Measurements from ENCODE around the gene CNIH3. TPM values are rescaled to one million over a fixed set of nuclear protein-coding genes. Genes with fewer than 3 reads are reported as not detected.

The CNIH3 gene
- total RNA-seq, 1 donor from 2014 or later: 4.2 TPM

- no peaks in the 10 kb centered on the region for H3K36me3 Mint-ChIP-seq (ENCODE audit: unreplicated experiment)
- H3K27ac Mint-ChIP-seq (ENCODE audit: unreplicated experiment): no peak overlapping the region
- no peaks in the 10 kb centered on the region for H3K4me1 Mint-ChIP-seq (ENCODE audit: unreplicated experiment)
- no peak overlapping the region for H3K4me3 Mint-ChIP-seq (ENCODE audit: unreplicated experiment)
- DNase-seq (ENCODE audit: extremely low spot score, unreplicated experiment): no peak
- no peaks in the 10 kb centered on the region for H3K9me3 Mint-ChIP-seq (ENCODE audit: unreplicated experiment)
- peaks cover 17% of the 10 kb centered on the region for H3K27me3 Mint-ChIP-seq (ENCODE audit: unreplicated experiment)
- no peak for TF ChIP-seq CTCF (IDR thresholded peaks at IDR 0.05)
Observed at GRCh38 chr1:224650290-224650689, 34.2 kb downstream of the CNIH3 start.

- peaks cover 23% of the 10 kb centered on the region for H3K27me3 Mint-ChIP-seq (ENCODE audit: unreplicated experiment)
- H3K27ac Mint-ChIP-seq (ENCODE audit: unreplicated experiment): no peak overlapping the region
- TF ChIP-seq CTCF (IDR thresholded peaks at IDR 0.05): no peak
- H3K4me1 Mint-ChIP-seq (ENCODE audit: unreplicated experiment): no peaks in the 10 kb centered on the region
- H3K4me3 Mint-ChIP-seq (ENCODE audit: unreplicated experiment): no peak overlapping the region
- no peaks in the 10 kb centered on the region for H3K36me3 Mint-ChIP-seq (ENCODE audit: unreplicated experiment)
- DNase-seq (ENCODE audit: extremely low spot score, unreplicated experiment): no peak
- no peaks in the 10 kb centered on the region for H3K9me3 Mint-ChIP-seq (ENCODE audit: unreplicated experiment)
Observed at GRCh38 chr1:224651188-224651587, 35.1 kb downstream of the CNIH3 start.

GRCh38 chr1:224656392-224656791, 40.3 kb downstream of the CNIH3 start:
- Mint-ChIP-seq H3K4me1 (ENCODE audit: unreplicated experiment) (no peaks in the 10 kb centered on the region), H3K9me3 (ENCODE audit: unreplicated experiment) (no peaks in the 10 kb centered on the region), H3K36me3 (ENCODE audit: unreplicated experiment) (no peaks in the 10 kb centered on the region), H3K4me3 (ENCODE audit: unreplicated experiment) (no peak overlapping the region), H3K27me3 (ENCODE audit: unreplicated experiment) (peaks cover 34% of the 10 kb centered on the region), H3K27ac (ENCODE audit: unreplicated experiment) (no peak overlapping the region)
- TF ChIP-seq CTCF (IDR thresholded peaks at IDR 0.05): no peak
- DNase-seq (ENCODE audit: extremely low spot score, unreplicated experiment): no peak

GRCh38 chr1:224660074-224660473, 44.0 kb downstream of the CNIH3 start:
- Mint-ChIP-seq H3K36me3 (ENCODE audit: unreplicated experiment) (no peaks in the 10 kb centered on the region), H3K9me3 (ENCODE audit: unreplicated experiment) (no peaks in the 10 kb centered on the region), H3K4me3 (ENCODE audit: unreplicated experiment) (no peak overlapping the region), H3K27ac (ENCODE audit: unreplicated experiment) (no peak overlapping the region), H3K4me1 (ENCODE audit: unreplicated experiment) (no peaks in the 10 kb centered on the region), H3K27me3 (ENCODE audit: unreplicated experiment) (peaks cover 45% of the 10 kb centered on the region)
- no peak for TF ChIP-seq CTCF (IDR thresholded peaks at IDR 0.05)
- DNase-seq (ENCODE audit: extremely low spot score, unreplicated experiment): no peak

GRCh38 chr1:224662870-224663269, 46.8 kb downstream of the CNIH3 start:
- H3K4me1 Mint-ChIP-seq (ENCODE audit: unreplicated experiment): no peaks in the 10 kb centered on the region
- no peak for DNase-seq (ENCODE audit: extremely low spot score, unreplicated experiment)
- H3K27me3 Mint-ChIP-seq (ENCODE audit: unreplicated experiment): peaks cover 35% of the 10 kb centered on the region
- no peaks in the 10 kb centered on the region for H3K36me3 Mint-ChIP-seq (ENCODE audit: unreplicated experiment)
- no peaks in the 10 kb centered on the region for H3K9me3 Mint-ChIP-seq (ENCODE audit: unreplicated experiment)
- H3K27ac Mint-ChIP-seq (ENCODE audit: unreplicated experiment): no peak overlapping the region
- no peak overlapping the region for H3K4me3 Mint-ChIP-seq (ENCODE audit: unreplicated experiment)
- no peak for TF ChIP-seq CTCF (IDR thresholded peaks at IDR 0.05)

Measured in osteocyte (in vitro differentiated cells).